Measurements from ENCODE around the gene OVCA2.

OVCA2 gene

DNA sequence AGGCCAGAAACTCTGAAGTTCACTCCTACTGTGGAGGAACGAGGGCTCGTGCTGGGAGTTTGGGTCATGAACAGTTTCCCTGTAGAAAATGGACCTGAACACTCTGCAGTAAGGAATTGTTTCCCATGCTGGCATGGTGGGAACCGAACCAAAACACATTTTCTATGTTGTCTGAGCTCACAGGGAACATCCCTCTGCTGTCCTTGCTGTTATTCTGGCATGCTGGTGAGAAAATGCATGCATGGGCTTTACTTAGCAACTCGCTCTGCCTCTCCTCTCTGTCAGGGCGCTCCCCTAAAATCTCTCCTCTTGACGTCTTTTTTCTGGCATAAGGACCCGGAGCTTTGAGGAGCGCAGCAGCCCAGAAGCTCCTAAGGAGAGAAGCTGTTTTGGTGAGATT, 22.1 kb upstream of the OVCA2 start:
- TF ChIP-seq, protein P1, sequence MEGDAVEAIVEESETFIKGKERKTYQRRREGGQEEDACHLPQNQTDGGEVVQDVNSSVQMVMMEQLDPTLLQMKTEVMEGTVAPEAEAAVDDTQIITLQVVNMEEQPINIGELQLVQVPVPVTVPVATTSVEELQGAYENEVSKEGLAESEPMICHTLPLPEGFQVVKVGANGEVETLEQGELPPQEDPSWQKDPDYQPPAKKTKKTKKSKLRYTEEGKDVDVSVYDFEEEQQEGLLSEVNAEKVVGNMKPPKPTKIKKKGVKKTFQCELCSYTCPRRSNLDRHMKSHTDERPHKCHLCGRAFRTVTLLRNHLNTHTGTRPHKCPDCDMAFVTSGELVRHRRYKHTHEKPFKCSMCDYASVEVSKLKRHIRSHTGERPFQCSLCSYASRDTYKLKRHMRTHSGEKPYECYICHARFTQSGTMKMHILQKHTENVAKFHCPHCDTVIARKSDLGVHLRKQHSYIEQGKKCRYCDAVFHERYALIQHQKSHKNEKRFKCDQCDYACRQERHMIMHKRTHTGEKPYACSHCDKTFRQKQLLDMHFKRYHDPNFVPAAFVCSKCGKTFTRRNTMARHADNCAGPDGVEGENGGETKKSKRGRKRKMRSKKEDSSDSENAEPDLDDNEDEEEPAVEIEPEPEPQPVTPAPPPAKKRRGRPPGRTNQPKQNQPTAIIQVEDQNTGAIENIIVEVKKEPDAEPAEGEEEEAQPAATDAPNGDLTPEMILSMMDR (IDR thresholded peaks at IDR 0.05): no peak

- TF ChIP-seq, protein P1 (IDR thresholded peaks at IDR 0.05): no peak
Observed at GRCh38 chr17:2020721-2021120, 21.1 kb upstream of the OVCA2 start.

DNA sequence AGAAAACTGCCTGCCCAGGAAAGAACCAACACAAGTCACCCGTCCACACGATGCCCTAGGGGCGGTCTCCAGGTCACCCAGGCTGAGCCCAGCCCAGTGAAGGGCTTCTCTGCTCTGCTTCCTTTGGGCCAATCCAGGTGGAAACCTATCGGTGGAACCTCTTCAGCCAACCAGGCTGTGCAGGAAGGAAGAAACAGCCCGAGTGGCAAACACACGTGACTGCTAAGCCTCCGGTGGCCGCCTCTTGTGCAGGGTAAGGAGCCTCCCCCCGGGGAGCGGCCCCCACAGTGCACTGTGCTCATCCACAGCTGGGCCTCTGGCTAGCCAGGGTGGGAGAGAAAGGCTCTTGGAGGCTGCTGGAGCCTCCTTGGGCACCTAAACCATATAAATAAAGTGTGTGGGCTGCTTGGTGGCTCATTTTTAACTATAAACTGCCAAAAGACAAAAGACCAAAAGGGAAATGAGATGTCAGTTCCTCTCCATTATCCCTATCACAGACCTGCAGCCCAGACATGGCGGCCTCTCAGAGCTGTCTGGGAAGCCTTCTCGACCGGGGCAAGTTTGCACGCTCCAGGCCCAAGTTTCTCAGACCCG, 19.1 kb upstream of the OVCA2 start:
- TF ChIP-seq, protein P1 (IDR thresholded peaks at IDR 0.05): no peak

- TF ChIP-seq, protein P1 (IDR thresholded peaks at IDR 0.05): no peak
Observed at GRCh38 chr17:2023256-2023655, 18.6 kb upstream of the OVCA2 start.

- TF ChIP-seq, protein P1 (IDR thresholded peaks at IDR 0.05): peak; percentile 32
Observed at GRCh38 chr17:2023692-2024571, 17.9 kb upstream of the OVCA2 start.

DNA sequence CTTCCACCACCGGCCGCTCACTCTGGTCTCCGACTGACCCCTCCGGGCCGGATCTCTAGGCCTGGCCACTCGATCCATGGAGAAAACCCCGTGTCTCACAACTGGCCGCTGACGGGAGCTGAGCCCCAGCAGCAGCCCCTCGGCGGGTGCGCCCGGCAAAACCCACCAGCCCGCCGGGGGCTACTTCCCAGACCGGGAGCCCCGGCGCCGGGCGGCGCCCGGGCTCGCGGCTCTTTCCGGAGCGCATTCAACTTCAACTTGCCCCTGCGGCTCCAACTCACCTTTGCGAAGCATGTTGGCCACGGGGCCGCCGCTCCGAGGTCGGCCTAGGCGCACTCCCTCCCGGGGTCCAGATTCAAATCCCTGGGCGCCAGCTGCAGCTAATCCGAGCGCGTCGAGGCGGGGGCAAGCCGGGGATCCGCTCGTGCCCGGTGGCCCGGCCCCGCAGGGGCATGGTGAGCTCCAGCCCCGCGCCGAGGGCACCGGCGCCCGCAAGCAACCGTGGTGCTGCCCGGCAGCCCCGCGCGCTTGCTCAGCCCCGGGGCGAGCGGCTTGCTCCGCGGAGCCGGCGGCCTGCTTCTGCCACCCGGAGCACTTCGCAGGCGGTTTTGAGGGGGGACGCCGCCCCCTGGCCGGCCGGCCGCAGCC, 17.1 kb upstream of the OVCA2 start:
- TF ChIP-seq, protein P1 (IDR thresholded peaks at IDR 0.05): no peak

DNA sequence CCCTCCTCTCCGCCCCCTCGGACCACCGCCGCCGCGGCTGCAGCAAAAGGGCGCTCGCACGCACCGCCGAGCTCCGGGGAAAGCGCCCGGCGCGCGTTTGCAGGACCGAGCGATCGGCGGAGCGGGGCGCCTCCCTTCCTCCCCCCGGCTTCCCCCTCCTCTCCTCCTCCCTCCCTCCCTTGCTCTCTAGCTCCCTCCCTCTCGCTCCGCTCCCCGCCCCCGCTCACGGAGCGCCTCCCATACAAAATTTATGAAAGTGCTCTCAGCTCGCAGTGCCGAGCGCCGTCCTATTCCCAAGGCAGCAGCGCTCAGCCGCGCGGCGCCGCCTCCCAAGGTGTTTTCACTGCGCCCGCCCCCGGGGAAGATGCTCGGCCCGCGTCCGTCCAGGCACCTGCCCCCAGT, 16.6 kb upstream of the OVCA2 start, which contains the start of gene RTN4RL1:
RTN4RL1 (minus strand) TSS at position 115 of the 402 bp plus-strand sequence. CDS start 469 bp downstream, outside the sequence.
- TF ChIP-seq, protein P1 (IDR thresholded peaks at IDR 0.05): no peak

Measured in LNCAP (cell line).